Endodermal cell (in vitro differentiated cells): Measurements from ENCODE around the gene PSME3IP1. TPM values are rescaled to one million over a fixed set of nuclear protein-coding genes. Genes with fewer than 3 reads are reported as not detected.

ENCODE experiments used
- DNase-seq: peaks from one replicate; pipeline ENCODE4 v3.0.0-alpha.2; 2017
- H3K27ac ChIP-seq: 2 replicates; pipeline ENCODE4 v1.5.1; 2013; ENCODE audit warnings: mild to moderate bottlenecking, low read depth, low read length, moderate library complexity
- H3K27me3 ChIP-seq: 2 replicates; pipeline ENCODE4 v1.6.1; 2013; ENCODE audit warnings: mild to moderate bottlenecking, low read length, moderate library complexity; ENCODE audit not compliant: insufficient read depth, control insufficient read depth, poor library complexity, severe bottlenecking
- H3K36me3 ChIP-seq: 2 replicates; pipeline ENCODE4 v1.7.0; 2013; ENCODE audit warnings: mild to moderate bottlenecking, low read length, moderate library complexity; ENCODE audit not compliant: control insufficient read depth, insufficient read depth
- H3K4me1 ChIP-seq: one replicate; pipeline ENCODE4 v1.7.0; 2013; ENCODE audit warnings: low read length; ENCODE audit not compliant: control insufficient read depth, insufficient read depth
- H3K4me3 ChIP-seq: 2 replicates; pipeline ENCODE4 v1.5.1; 2013; ENCODE audit warnings: mild to moderate bottlenecking, low read length, moderate library complexity
- H3K9ac ChIP-seq: 2 replicates; pipeline ENCODE4 v1.6.1; 2013; ENCODE audit warnings: mild to moderate bottlenecking, low read length, moderate library complexity; ENCODE audit not compliant: poor library complexity, severe bottlenecking; ENCODE audit errors: extremely low read depth
- H3K9me3 ChIP-seq: 2 replicates; pipeline ENCODE4 v1.6.1; 2013; ENCODE audit warnings: mild to moderate bottlenecking, low read length, moderate library complexity; ENCODE audit not compliant: control insufficient read depth
- H3K27ac Mint-ChIP-seq: 2 replicates; pipeline ENCODE4 v1.8.0; 2020; ENCODE audit warnings: mixed read lengths
- H3K27me3 Mint-ChIP-seq: 2 replicates; pipeline ENCODE4 v1.8.0; 2021; ENCODE audit warnings: mild to moderate bottlenecking, mixed read lengths; ENCODE audit not compliant: insufficient read depth
- H3K36me3 Mint-ChIP-seq: 2 replicates; pipeline ENCODE4 v1.8.0; 2020; ENCODE audit warnings: low read depth, mixed read lengths
- H3K4me1 Mint-ChIP-seq: 2 replicates; pipeline ENCODE4 v1.8.0; 2020; ENCODE audit warnings: mixed read lengths
- H3K4me3 Mint-ChIP-seq: 2 replicates; pipeline ENCODE4 v1.8.0; 2020; ENCODE audit warnings: mild to moderate bottlenecking, moderate library complexity, mixed read lengths
- H3K9me3 Mint-ChIP-seq: 2 replicates; pipeline ENCODE4 v1.8.0; 2020; ENCODE audit warnings: mild to moderate bottlenecking, mixed read lengths
- WGBS, 2 experiments: methylation state at CpG; one replicate each; pipeline versions ENCODE4 v1.1.5 to v1.1.7; 2013; ENCODE audit warnings: missing lambda C conversion rate in 2 of 2, mixed read lengths in 1 of 2; ENCODE audit not compliant: insufficient coverage in 1 of 2, insufficient read length in 1 of 2; 5-methylcytosine and 5-hydroxymethylcytosine counted together
- total RNA-seq, 2 donors: library from RNA; stranded (reverse); fragmentation: NEBNext Ultra II Directional in 1 of 2; extraction: Animal tissue kit (Norgen Biotek cat#: 25700) in 1 of 2; gene quantifications; 2 replicates in 1 of 2; 3 replicates in 1 of 2; pipeline ENCODE4 v1.2.1, GENCODE V29; 2021
- TF ChIP-seq, protein P1 (sequence below): fragments of 200-600 bp; sonication (generic); conservative IDR thresholded peaks from 2 replicates; pipeline ENCODE4 v1.5.0; 2021; ENCODE audit warnings: antibody characterized with exemption, mild to moderate bottlenecking

PSME3IP1 gene
- total RNA-seq, 2 donors from 2014 or later = 94.2 to 102 TPM

DNA sequence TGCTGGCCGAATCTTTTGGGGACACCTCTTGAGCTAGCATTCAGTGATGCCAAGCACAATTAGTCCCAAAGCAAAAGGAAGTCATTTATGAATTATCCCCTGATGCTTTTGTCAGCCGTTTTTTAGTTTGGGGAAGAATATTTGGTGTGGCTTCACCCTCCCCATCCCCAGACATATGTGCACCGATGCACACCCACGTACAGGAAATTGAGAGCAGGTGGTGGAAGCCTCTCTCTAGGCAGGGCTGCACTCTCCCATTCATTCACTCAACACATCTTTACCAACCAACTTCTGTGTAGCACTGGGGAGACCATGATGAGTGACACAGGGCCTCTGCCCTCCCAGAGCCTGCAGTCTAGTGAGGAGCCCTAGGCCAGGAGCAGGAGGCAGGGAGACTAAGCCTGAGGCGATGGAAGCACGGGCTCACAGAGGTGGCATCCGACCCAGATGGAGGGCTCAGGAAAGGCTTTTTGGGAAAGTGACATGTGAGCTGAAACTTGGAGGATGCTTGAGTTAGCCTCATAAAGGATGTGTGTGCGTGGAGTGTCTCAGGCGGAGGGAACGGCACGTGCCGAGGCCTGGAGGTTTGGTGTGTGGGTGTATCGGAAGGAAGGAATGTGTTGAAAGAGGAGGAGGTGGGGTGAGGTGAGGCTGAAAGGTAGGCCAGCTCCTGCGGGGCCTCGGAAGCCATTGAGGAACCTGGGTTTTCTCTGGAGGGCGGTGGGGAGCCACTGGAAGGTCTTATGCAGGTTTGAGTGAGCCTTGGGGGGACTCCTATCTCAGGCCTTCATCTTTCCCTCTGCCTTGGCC lies 43.8 kb downstream of the PSME3IP1 start:
- Histone ChIP-seq H3K27ac (no peak overlapping the region), H3K4me3 (no peak overlapping the region), H3K4me1 (peaks cover 8% of the 10 kb centered on the region), H3K9me3 (no peaks in the 10 kb centered on the region), H3K36me3 (no peaks in the 10 kb centered on the region), H3K27me3 (no peaks in the 10 kb centered on the region), H3K9ac (no peak overlapping the region)
- H3K9me3 Mint-ChIP-seq = no peaks in the 10 kb centered on the region
- H3K27me3 Mint-ChIP-seq = no peaks in the 10 kb centered on the region
- 94 to 100% methylated on average over 5 to 15 of the region's 16 CpGs for WGBS, 2 experiments
- no peak for DNase-seq
- no peak overlapping the region for H3K27ac Mint-ChIP-seq
- no peak overlapping the region for H3K4me3 Mint-ChIP-seq
- H3K4me1 Mint-ChIP-seq = peaks cover 11% of the 10 kb centered on the region
- H3K36me3 Mint-ChIP-seq = no peaks in the 10 kb centered on the region
- TF ChIP-seq, protein P1, sequence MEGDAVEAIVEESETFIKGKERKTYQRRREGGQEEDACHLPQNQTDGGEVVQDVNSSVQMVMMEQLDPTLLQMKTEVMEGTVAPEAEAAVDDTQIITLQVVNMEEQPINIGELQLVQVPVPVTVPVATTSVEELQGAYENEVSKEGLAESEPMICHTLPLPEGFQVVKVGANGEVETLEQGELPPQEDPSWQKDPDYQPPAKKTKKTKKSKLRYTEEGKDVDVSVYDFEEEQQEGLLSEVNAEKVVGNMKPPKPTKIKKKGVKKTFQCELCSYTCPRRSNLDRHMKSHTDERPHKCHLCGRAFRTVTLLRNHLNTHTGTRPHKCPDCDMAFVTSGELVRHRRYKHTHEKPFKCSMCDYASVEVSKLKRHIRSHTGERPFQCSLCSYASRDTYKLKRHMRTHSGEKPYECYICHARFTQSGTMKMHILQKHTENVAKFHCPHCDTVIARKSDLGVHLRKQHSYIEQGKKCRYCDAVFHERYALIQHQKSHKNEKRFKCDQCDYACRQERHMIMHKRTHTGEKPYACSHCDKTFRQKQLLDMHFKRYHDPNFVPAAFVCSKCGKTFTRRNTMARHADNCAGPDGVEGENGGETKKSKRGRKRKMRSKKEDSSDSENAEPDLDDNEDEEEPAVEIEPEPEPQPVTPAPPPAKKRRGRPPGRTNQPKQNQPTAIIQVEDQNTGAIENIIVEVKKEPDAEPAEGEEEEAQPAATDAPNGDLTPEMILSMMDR = no peak

DNA sequence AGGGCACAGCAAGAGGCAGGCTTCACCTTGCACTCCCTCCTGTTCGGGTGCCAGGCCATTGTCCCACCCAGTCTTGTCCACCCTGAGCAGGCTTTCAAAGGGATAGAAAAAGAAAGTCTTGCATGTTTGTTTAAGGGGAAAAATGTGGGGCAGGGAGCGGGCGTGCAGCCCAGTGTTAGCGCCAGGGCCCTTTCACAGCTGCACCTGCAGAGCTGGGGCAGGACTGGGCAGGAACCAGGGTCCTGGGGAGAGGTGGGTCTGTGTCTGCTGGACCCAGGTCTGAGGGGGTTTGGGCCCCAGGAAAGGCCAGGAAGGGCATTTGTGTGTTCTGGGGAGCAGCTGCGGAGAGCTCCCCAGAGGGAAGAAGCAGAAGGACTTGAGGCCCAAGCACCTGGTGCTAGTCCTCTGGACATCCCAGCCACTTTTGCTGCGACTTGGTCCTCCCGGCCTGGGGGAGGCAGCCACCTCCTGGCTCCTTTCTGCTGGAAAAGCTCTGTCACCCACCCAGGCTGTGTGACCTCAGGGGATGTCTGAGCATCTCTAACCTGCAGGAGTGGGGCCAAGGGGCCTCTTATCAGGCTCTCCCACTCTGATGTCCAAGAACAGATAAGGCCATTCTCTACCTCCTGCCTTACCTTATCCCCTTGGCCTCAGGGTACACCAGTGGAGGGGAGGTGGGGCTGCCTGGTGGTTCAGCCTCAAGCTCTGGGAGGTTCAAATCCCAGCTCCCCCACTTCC lies 44.7 kb downstream of the PSME3IP1 start:
- Histone ChIP-seq H3K9ac (no peak overlapping the region), H3K4me3 (no peak overlapping the region), H3K27ac (no peak overlapping the region), H3K27me3 (no peaks in the 10 kb centered on the region), H3K36me3 (no peaks in the 10 kb centered on the region), H3K9me3 (no peaks in the 10 kb centered on the region), H3K4me1 (peaks cover 8% of the 10 kb centered on the region)
- TF ChIP-seq, protein P1 = no peak
- no peaks in the 10 kb centered on the region for H3K27me3 Mint-ChIP-seq
- H3K4me1 Mint-ChIP-seq = peaks cover 10% of the 10 kb centered on the region
- no peak for DNase-seq
- H3K36me3 Mint-ChIP-seq = no peaks in the 10 kb centered on the region
- H3K9me3 Mint-ChIP-seq = no peaks in the 10 kb centered on the region
- H3K27ac Mint-ChIP-seq = no peak overlapping the region
- H3K4me3 Mint-ChIP-seq = no peak overlapping the region
- 94 to 97% methylated on average over 6 to 7 of the region's 7 CpGs for WGBS, 2 experiments

DNA sequence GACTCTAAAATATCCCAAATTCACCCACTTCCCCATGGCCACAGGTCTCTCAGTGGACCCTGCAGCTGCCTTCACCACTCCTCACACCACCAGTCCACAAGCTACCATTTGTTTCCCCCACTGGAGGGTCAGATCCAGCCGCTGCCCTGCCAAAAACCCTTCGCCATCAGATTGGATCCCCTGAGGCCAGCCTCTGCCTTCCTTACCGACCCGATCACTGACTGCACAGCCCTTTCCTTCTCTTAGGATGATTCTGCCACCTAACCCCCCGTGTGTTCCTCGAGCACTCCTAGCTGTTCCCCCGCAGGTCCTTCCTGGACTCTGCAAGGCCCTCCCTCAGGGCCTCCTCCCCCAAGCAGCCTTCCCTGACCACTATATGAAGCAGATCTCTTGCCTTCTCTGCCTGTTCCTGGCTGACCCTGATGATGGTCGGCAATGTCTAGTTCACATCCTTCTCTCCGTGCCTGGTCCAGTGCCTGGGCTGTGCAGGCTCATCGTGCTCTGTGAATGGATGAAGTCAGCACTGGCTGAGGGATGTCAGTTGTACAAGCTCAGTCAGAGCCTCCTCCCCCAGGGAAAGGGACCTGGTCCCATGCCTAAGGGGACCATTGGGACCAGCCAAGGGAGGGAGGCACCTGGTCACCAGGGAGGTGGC lies 47.4 kb downstream of the PSME3IP1 start:
- Mint-ChIP-seq H3K4me3 (no peak overlapping the region), H3K9me3 (no peaks in the 10 kb centered on the region), H3K4me1 (no peaks in the 10 kb centered on the region), H3K27me3 (no peaks in the 10 kb centered on the region), H3K36me3 (no peaks in the 10 kb centered on the region), H3K27ac (no peak overlapping the region)
- Histone ChIP-seq H3K9ac (no peak overlapping the region), H3K36me3 (no peaks in the 10 kb centered on the region), H3K4me1 (no peaks in the 10 kb centered on the region), H3K9me3 (no peaks in the 10 kb centered on the region), H3K27ac (no peak overlapping the region), H3K4me3 (no peak overlapping the region), H3K27me3 (no peaks in the 10 kb centered on the region)
- DNase-seq = no peak
- TF ChIP-seq, protein P1 = no peak
- 79 to 96% methylated on average over 9 to 10 of the region's 10 CpGs for WGBS, 2 experiments
